SK-N-SH (cell line): ENCODE measurements around the gene CEP131. TPM values are rescaled to one million over a fixed set of nuclear protein-coding genes. Genes with fewer than 3 reads are reported as not detected.

Source experiments
- CTCF ChIA-PET: fragments of 300-600, 350-600 bp; formaldehyde crosslinking; extraction: SDS; loops from one replicate; lab custom pipeline; 2021; lab: Yijun Ruan, JAX
- POLR2A ChIA-PET: fragments of 350-600 bp; sonication (Branson Sonifier 250); formaldehyde crosslinking; extraction: SDS; loops from one replicate; lab custom pipeline; 2020; ENCODE audit warnings: antibody characterized with exemption, inconsistent platforms; lab: Yijun Ruan, JAX
- DNase-seq: peaks from one replicate; pipeline ENCODE4 v3.0.0; 2012
- H2AFZ ChIP-seq: fragments of 200-600 bp; sonication (generic); 2 replicates; pipeline ENCODE4 v1.8.1; 2016; ENCODE audit warnings: antibody characterized with exemption, mild to moderate bottlenecking, low read depth
- H3F3A ChIP-seq: fragments of 200-600 bp; sonication (generic); replicated peaks from 2 replicates; pipeline ENCODE3; 2016; ENCODE audit warnings: antibody characterized with exemption, mild to moderate bottlenecking; ENCODE audit not compliant: insufficient read depth
- H3K27ac ChIP-seq, 2 experiments: fragments of 200-500 bp in 1 of 2; fragments of 200-600 bp in 1 of 2; sonication (Bioruptor generic) in 1 of 2; sonication (generic), shearing (Covaris generic) in 1 of 2; 2 replicates each; pipeline versions ENCODE4 v1.5.1 to v1.6.1; 2014 to 2016; ENCODE audit warnings: low read depth in 2 of 2, inconsistent platforms in 1 of 2, low read length in 1 of 2, mild to moderate bottlenecking in 1 of 2, mixed read lengths in 1 of 2
- H3K27me3 ChIP-seq: fragments of 200-600 bp; sonication (generic), shearing (Covaris generic); 2 replicates; pipeline ENCODE4 v1.6.1; 2016; ENCODE audit warnings: mixed run types; ENCODE audit not compliant: insufficient read depth
- H3K36me3 ChIP-seq, 2 experiments: fragments of 200-500 bp in 1 of 2; fragments of 200-600 bp in 1 of 2; sonication (Bioruptor generic) in 1 of 2; sonication (generic) in 1 of 2; replicated peaks in 1 of 2; 2 replicates each; pipeline versions ENCODE3 to v1.5.1; 2014 to 2016; ENCODE audit warnings: low read length in 1 of 2, mild to moderate bottlenecking in 1 of 2; ENCODE audit not compliant: insufficient read depth in 2 of 2, control insufficient read depth in 1 of 2
- H3K4me1 ChIP-seq, 2 experiments: fragments of 200-500 bp in 1 of 2; fragments of 200-600 bp in 1 of 2; sonication (Bioruptor generic) in 1 of 2; sonication (generic), shearing (Covaris generic) in 1 of 2; 2 replicates each; pipeline versions ENCODE4 v1.5.1 to v1.6.1; 2014 to 2016; ENCODE audit warnings: low read depth in 1 of 2, low read length in 1 of 2, mixed run types in 1 of 2; ENCODE audit not compliant: insufficient read depth in 2 of 2, control insufficient read depth in 1 of 2
- H3K4me2 ChIP-seq: fragments of 200-600 bp; sonication (generic), shearing (Covaris generic); 2 replicates; pipeline ENCODE4 v1.6.1; 2017; ENCODE audit warnings: mixed run types
- H3K4me3 ChIP-seq, 2 experiments: fragments of 200-500 bp in 1 of 2; fragments of 200-600 bp in 1 of 2; sonication (Bioruptor generic) in 1 of 2; sonication (generic), shearing (Covaris generic) in 1 of 2; 2 replicates each; pipeline versions ENCODE4 v1.5.1 to v1.8.1; 2014 to 2016; ENCODE audit warnings: low read depth in 2 of 2, inconsistent platforms in 1 of 2, low read length in 1 of 2, mild to moderate bottlenecking in 1 of 2, mixed read lengths in 1 of 2, moderate library complexity in 1 of 2
- H3K79me2 ChIP-seq: fragments of 200-600 bp; sonication (generic); 2 replicates; pipeline ENCODE4 v1.8.1; 2017; ENCODE audit warnings: mild to moderate bottlenecking; ENCODE audit not compliant: insufficient read depth
- H3K9ac ChIP-seq: fragments of 200-600 bp; sonication (generic); 2 replicates; pipeline ENCODE4 v1.6.1; 2017; ENCODE audit warnings: mixed run types
- H3K9me2 ChIP-seq: fragments of 200-600 bp; sonication (generic); 2 replicates; pipeline ENCODE4 v1.6.1; 2017; ENCODE audit warnings: mixed run types
- H3K9me3 ChIP-seq: fragments of 200-600 bp; sonication (generic); 2 replicates; pipeline ENCODE4 v1.6.1; 2017; ENCODE audit warnings: mixed run types, mild to moderate bottlenecking, moderate library complexity
- H4K20me1 ChIP-seq: fragments of 200-600 bp; sonication (generic); 2 replicates; pipeline ENCODE4 v1.6.1; 2017; ENCODE audit warnings: mild to moderate bottlenecking, mixed run types; ENCODE audit not compliant: insufficient read depth
- CHD2 ChIP-seq: fragments of 150-350 bp; IDR thresholded peaks from 2 replicates; pipeline ENCODE4 v1.6.1; 2018; ENCODE audit warnings: low read length; ENCODE audit not compliant: partially characterized antibody
- EP300 ChIP-seq, 2 experiments: IDR thresholded peaks; 2 replicates each; pipeline versions ENCODE4 v1.4.0 to v1.6.1; 2012; ENCODE audit warnings: borderline replicate concordance in 1 of 2, low read depth in 1 of 2, low read length in 1 of 2
- EZH2phosphoT487 ChIP-seq: fragments of 200-600 bp; sonication (generic); IDR thresholded peaks from 2 replicates; pipeline ENCODE4 v1.6.1; 2017; ENCODE audit warnings: low read depth, mixed run types, mild to moderate bottlenecking, antibody characterized with exemption, moderate library complexity, borderline replicate concordance
- RAD21 ChIP-seq: IDR thresholded peaks from 2 replicates; pipeline ENCODE4 v1.6.1; 2012; ENCODE audit warnings: mild to moderate bottlenecking, low read length
- RCOR1 ChIP-seq: fragments of 150-350 bp; IDR thresholded peaks from 2 replicates; pipeline ENCODE4 v1.6.1; 2017; ENCODE audit warnings: antibody characterized with exemption, low read length
- RXRA ChIP-seq: IDR thresholded peaks from 2 replicates; pipeline ENCODE4 v1.4.0; 2012; ENCODE audit warnings: low read depth, mild to moderate bottlenecking, borderline replicate concordance
- TCF12 ChIP-seq: IDR thresholded peaks from 2 replicates; pipeline ENCODE4 v1.4.0; 2012
- USF2 ChIP-seq: fragments of 150-350 bp; IDR thresholded peaks from 2 replicates; pipeline ENCODE4 v1.6.1; 2017; ENCODE audit warnings: antibody characterized with exemption, low read length, low read depth, borderline replicate concordance
- WGBS: methylation state at CpG from one replicate; pipeline ENCODE4 v1.1.6; 2017; ENCODE audit warnings: low lambda C conversion rate; 5-methylcytosine and 5-hydroxymethylcytosine counted together
- polyA plus RNA-seq, 3 experiments: library from polyadenylated mRNA; depleted of rRNA; stranded (reverse); fragments of >200 nt; gene quantifications; 2 replicates each; pipeline ENCODE4 v1.2.3, GENCODE V29; 2012
- TF ChIP-seq, protein P1 (sequence below): IDR thresholded peaks from 2 replicates; pipeline ENCODE4 v1.4.0; 2012; ENCODE audit warnings: low read depth, borderline replicate concordance

The CEP131 gene
- polyA plus RNA-seq, 1 of the 3 experiments (the other 2 are of a cell fraction): 34.8 TPM

DNA sequence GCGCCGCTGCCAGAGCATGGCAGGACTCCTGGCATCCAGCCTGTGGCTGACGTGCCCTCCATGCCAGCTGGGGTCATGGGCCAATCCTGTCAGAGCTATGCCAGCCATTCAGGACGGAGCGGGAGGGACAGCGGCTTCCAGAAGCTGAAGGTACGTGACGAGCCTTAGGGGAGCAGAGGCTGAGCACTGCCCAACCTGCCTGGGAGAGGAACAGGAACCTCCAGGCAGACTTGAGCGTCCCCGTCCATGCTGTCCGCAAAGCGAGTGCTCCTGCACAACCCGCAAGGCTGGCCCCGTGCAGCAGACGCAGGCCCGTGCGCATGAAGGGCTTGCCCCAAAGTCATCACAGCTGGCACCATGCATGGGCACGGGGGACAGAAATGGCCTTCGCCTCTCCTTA, 37.9 kb upstream of the CEP131 start:
- POLR2A ChIA-PET: interaction anchor here (0.7 kb wide), 1 partner anchor 31 kb away, joined by 3 read pairs; no protein-coding TSS in a partner anchor
- H3K4me1 ChIP-seq: peaks cover 0 to 15% of the 10 kb centered on the region in 2 experiments; a peak in 1 of 4 replicates
- CTCF ChIA-PET: interaction anchor here (1.3 to 11.3 kb wide), 2 partner anchors 169 to 221 kb away, joined by 4 to 140 read pairs; no protein-coding TSS in a partner anchor

GRCh38 chr17:81260171-81260570, 37.4 kb upstream of the CEP131 start:
- Histone ChIP-seq H2AFZ (no peak overlapping the region), H3F3A (no peaks in the 10 kb centered on the region), H3K9ac (no peak overlapping the region), H3K36me3 (peaks cover 28 to 72% of the 10 kb centered on the region in 2 experiments), H3K79me2 (no peaks in the 10 kb centered on the region), H3K27ac (no peak overlapping the region), H3K4me1 (peaks cover 0 to 15% of the 10 kb centered on the region in 2 experiments; a peak in 1 of 4 replicates), H3K9me3 (no peaks in the 10 kb centered on the region), H3K4me3 (no peak overlapping the region), H3K27me3 (no peaks in the 10 kb centered on the region), H3K9me2 (no peaks in the 10 kb centered on the region), H3K4me2 (no peak overlapping the region), H4K20me1 (peaks cover 10% of the 10 kb centered on the region; the same call in 1 of the 2 replicates)
- ChIA-PET CTCF (interaction anchor here (1.3 to 11.3 kb wide), 2 partner anchors 169 to 222 kb away, joined by 4 to 140 read pairs; no protein-coding TSS in a partner anchor), POLR2A (interaction anchor here (0.6 to 0.7 kb wide), 2 partner anchors 23 to 31 kb away, joined by 3 read pairs; no protein-coding TSS in a partner anchor)
- no peak for TF ChIP-seq RCOR1
- no peak for DNase-seq
- WGBS: 96% methylated on average over 17 of the region's 17 CpGs

More for the DNA sequence above, 37.9 kb upstream of the CEP131 start:
- Histone ChIP-seq H3K36me3 (peaks cover 30 to 76% of the 10 kb centered on the region in 2 experiments), H3F3A (no peaks in the 10 kb centered on the region), H3K27me3 (no peaks in the 10 kb centered on the region), H3K9me2 (no peaks in the 10 kb centered on the region), H3K4me2 (no peak overlapping the region), H4K20me1 (peaks cover 10% of the 10 kb centered on the region; the same call in 1 of the 2 replicates), H3K79me2 (no peaks in the 10 kb centered on the region), H3K9me3 (no peaks in the 10 kb centered on the region), H2AFZ (no peak overlapping the region), H3K9ac (no peak overlapping the region), H3K4me3 (no peak overlapping the region), H3K27ac (no peak overlapping the region)
- DNase-seq: no peak
- 98% methylated on average over 19 of the region's 19 CpGs for WGBS
- TF ChIP-seq EP300 (IDR thresholded peaks at IDR 0.05; ENCODE audit: borderline replicate concordance in 1 of 2, low read depth in 1 of 2, low read length in 1 of 2) (no peak), RAD21 (no peak), RXRA (no peak), USF2 (no peak), CHD2 (no peak), TCF12 (no peak), EZH2phosphoT487 (no peak)
- TF ChIP-seq, protein P1, sequence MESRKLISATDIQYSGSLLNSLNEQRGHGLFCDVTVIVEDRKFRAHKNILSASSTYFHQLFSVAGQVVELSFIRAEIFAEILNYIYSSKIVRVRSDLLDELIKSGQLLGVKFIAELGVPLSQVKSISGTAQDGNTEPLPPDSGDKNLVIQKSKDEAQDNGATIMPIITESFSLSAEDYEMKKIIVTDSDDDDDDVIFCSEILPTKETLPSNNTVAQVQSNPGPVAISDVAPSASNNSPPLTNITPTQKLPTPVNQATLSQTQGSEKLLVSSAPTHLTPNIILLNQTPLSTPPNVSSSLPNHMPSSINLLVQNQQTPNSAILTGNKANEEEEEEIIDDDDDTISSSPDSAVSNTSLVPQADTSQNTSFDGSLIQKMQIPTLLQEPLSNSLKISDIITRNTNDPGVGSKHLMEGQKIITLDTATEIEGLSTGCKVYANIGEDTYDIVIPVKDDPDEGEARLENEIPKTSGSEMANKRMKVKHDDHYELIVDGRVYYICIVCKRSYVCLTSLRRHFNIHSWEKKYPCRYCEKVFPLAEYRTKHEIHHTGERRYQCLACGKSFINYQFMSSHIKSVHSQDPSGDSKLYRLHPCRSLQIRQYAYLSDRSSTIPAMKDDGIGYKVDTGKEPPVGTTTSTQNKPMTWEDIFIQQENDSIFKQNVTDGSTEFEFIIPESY: no peak
